Naive thymus-derived CD8-positive, alpha-beta T cell (primary cell): ENCODE results near the gene NFILZ. TPM values are rescaled to one million over a fixed set of nuclear protein-coding genes. Genes with fewer than 3 reads are reported as not detected.

Experiments
- ATAC-seq, 2 donors: fragments of 150-1000 bp; cut with Tn5 transposase in 1 of 2; sonication (Bioruptor Pico), chemical (Tn5 transposase) in 1 of 2; 1 replicate in 1 of 2; 2 replicates in 1 of 2; pipeline ENCODE4 v1.10.0; 2021; ENCODE audit warnings: mild to moderate bottlenecking in 2 of 2, moderate library complexity in 2 of 2
- POLR2A ChIA-PET: fragments of 350-600 bp; sonication (Branson Sonifier 250); formaldehyde crosslinking; loops from one replicate; lab custom pipeline; 2021; ENCODE audit warnings: antibody characterized with exemption; lab: Charles Lee
- DNase-seq, 10 donors: peaks; one replicate each; pipeline versions ENCODE4 v3.0.0 to v3.0.0-alpha.2; 2020 to 2022
- H3K27ac Mint-ChIP-seq, 10 donors: one replicate each; pipeline ENCODE4 v1.8.0; 2020 to 2022; ENCODE audit warnings: mild to moderate bottlenecking in 10 of 10, mixed read lengths in 10 of 10, moderate library complexity in 4 of 10, inconsistent platforms in 1 of 10
- H3K27me3 Mint-ChIP-seq, 5 donors: one replicate each; pipeline ENCODE4 v1.8.0; 2021 to 2022; ENCODE audit warnings: mixed read lengths in 5 of 5
- H3K36me3 Mint-ChIP-seq, 3 donors: one replicate each; pipeline ENCODE4 v1.8.0; 2020 to 2022; ENCODE audit warnings: mixed read lengths in 3 of 3, mild to moderate bottlenecking in 2 of 3, inconsistent platforms in 1 of 3
- H3K4me1 Mint-ChIP-seq, 4 donors: one replicate each; pipeline ENCODE4 v1.8.0; 2021 to 2022; ENCODE audit warnings: mixed read lengths in 4 of 4
- H3K4me3 Mint-ChIP-seq, 10 donors: one replicate each; pipeline ENCODE4 v1.8.0; 2020 to 2022; ENCODE audit warnings: mild to moderate bottlenecking in 10 of 10, mixed read lengths in 10 of 10, moderate library complexity in 6 of 10, inconsistent platforms in 1 of 10
- H3K9me3 Mint-ChIP-seq, 9 donors: one replicate each; pipeline ENCODE4 v1.8.0; 2020 to 2022; ENCODE audit warnings: mixed read lengths in 9 of 9, mild to moderate bottlenecking in 3 of 9, inconsistent platforms in 1 of 9, moderate library complexity in 1 of 9
- polyA plus RNA-seq, 3 donors: library from polyadenylated mRNA; unstranded; fragments of 300-500 nt; fragmentation: Illumina TruSeq; gene quantifications; one replicate each; pipeline ENCODE4 v1.2.3, GENCODE V29; 2021
- total RNA-seq, 8 experiments: library from RNA in 2 of 8; stranded (reverse) in 2 of 8; gene quantifications; one replicate each; pipeline ENCODE4 v1.2.3 and lab custom pipeline; 2021 to 2026

Gene NFILZ
- total and polyA plus RNA-seq, 5 experiments from 2014 or later, result not detected

- no peaks in the 10 kb centered on the region for H3K9me3 Mint-ChIP-seq
- H3K27ac Mint-ChIP-seq, result peak overlapping the region in 1 of 10 donors; percentile 41
- POLR2A ChIA-PET, result interaction anchor here (0.6 kb wide), 2 partner anchors 12 to 28 kb away, joined by 3 to 8 read pairs; no protein-coding TSS in a partner anchor
- H3K36me3 Mint-ChIP-seq, result no peaks in the 10 kb centered on the region
- ATAC-seq (no peak), DNase-seq (no peak)
- no peak overlapping the region for H3K4me3 Mint-ChIP-seq
- H3K27me3 Mint-ChIP-seq, result peaks cover 1 to 9% (median 6%) of the 10 kb centered on the region in 5 donors
- H3K4me1 Mint-ChIP-seq, result peaks cover 3 to 14% (median 6%) of the 10 kb centered on the region in 4 donors
These were observed 13.6 kb downstream of the NFILZ start for GRCh38 chr19:8643860-8644653.

GRCh38 chr19:8648240-8648639 lies 17.8 kb downstream of the NFILZ start:
- no peak overlapping the region for H3K4me3 Mint-ChIP-seq
- H3K4me1 Mint-ChIP-seq, result peaks cover 0 to 14% (median 7%) of the 10 kb centered on the region in 4 donors
- POLR2A ChIA-PET, result no interaction called here
- no peak for ATAC-seq
- H3K9me3 Mint-ChIP-seq, result no peaks in the 10 kb centered on the region
- H3K27ac Mint-ChIP-seq, result no peak overlapping the region
- DNase-seq, result no peak
- no peaks in the 10 kb centered on the region for H3K36me3 Mint-ChIP-seq
- peaks cover 0 to 9% (median 3%) of the 10 kb centered on the region in 5 donors for H3K27me3 Mint-ChIP-seq

GRCh38 chr19:8654591-8655339 lies 24.3 kb downstream of the NFILZ start:
- peak overlapping the region; percentile 54 to 77 (median 67) for H3K4me3 Mint-ChIP-seq
- H3K27ac Mint-ChIP-seq, result peak overlapping the region in 4 of 10 donors; percentile 48 to 71 (median 64)
- H3K4me1 Mint-ChIP-seq, result peaks cover 19 to 34% (median 25%) of the 10 kb centered on the region in 4 donors

GRCh38 chr19:8655340-8655709 lies 24.9 kb downstream of the NFILZ start:
- no peaks in the 10 kb centered on the region for H3K9me3 Mint-ChIP-seq

More at GRCh38 chr19:8654591-8655339, 24.3 kb downstream of the NFILZ start:
- H3K9me3 Mint-ChIP-seq, result no peaks in the 10 kb centered on the region
- H3K27me3 Mint-ChIP-seq, result no peaks in the 10 kb centered on the region
- peak; percentile 77 to 81 for ATAC-seq
- peak; percentile 42 to 77 (median 70) for DNase-seq
- POLR2A ChIA-PET, result interaction anchor here (0.7 kb wide), 1 partner anchor 8 kb away, joined by 3 read pairs; no protein-coding TSS in a partner anchor
- no peaks in the 10 kb centered on the region for H3K36me3 Mint-ChIP-seq

GRCh38 chr19:8657869-8658268 lies 27.4 kb downstream of the NFILZ start:
- Mint-ChIP-seq H3K36me3 (no peaks in the 10 kb centered on the region), H3K27ac (peak overlapping the region in 2 of 10 donors; percentile 44 to 46), H3K4me1 (peaks cover 19 to 32% (median 26%) of the 10 kb centered on the region in 4 donors), H3K4me3 (no peak overlapping the region), H3K9me3 (no peaks in the 10 kb centered on the region), H3K27me3 (no peaks in the 10 kb centered on the region)
- no peak for ATAC-seq
- POLR2A ChIA-PET, result no interaction called here
- no peak for DNase-seq

More at GRCh38 chr19:8655340-8655709, 24.9 kb downstream of the NFILZ start:
- Mint-ChIP-seq H3K4me1 (peaks cover 19 to 29% (median 23%) of the 10 kb centered on the region in 4 donors), H3K27ac (peak overlapping the region in 3 of 10 donors; percentile 35 to 73 (median 48)), H3K36me3 (no peaks in the 10 kb centered on the region), H3K27me3 (no peaks in the 10 kb centered on the region), H3K4me3 (peak overlapping the region in 9 of 10 donors; percentile 39 to 77 (median 63))
- DNase-seq, result peak in 8 of 10 donors; percentile 17 to 66 (median 38)
- peak; percentile 78 to 79 for ATAC-seq
- POLR2A ChIA-PET, result interaction anchor here (0.7 kb wide), 1 partner anchor 8 kb away, joined by 3 read pairs; no protein-coding TSS in a partner anchor

- H3K4me3 Mint-ChIP-seq, result no peak overlapping the region
- peaks cover 22 to 44% (median 37%) of the 10 kb centered on the region in 4 donors for H3K4me1 Mint-ChIP-seq
- H3K9me3 Mint-ChIP-seq, result no peaks in the 10 kb centered on the region
- POLR2A ChIA-PET, result interaction anchor here (0.5 kb wide), 1 partner anchor 18 kb away, joined by 3 read pairs; no protein-coding TSS in a partner anchor
- peak overlapping the region in 1 of 10 donors; percentile 31 for H3K27ac Mint-ChIP-seq
- ATAC-seq (no peak), DNase-seq (no peak)
- H3K36me3 Mint-ChIP-seq, result peaks cover 0 to 2% (median 0%) of the 10 kb centered on the region in 3 donors
- no peaks in the 10 kb centered on the region for H3K27me3 Mint-ChIP-seq
These were observed 29.5 kb downstream of the NFILZ start for GRCh38 chr19:8659905-8660304.

- Mint-ChIP-seq H3K4me1 (peaks cover 22 to 48% (median 42%) of the 10 kb centered on the region in 4 donors), H3K4me3 (peak overlapping the region in 3 of 10 donors; percentile 12 to 56 (median 29)), H3K27me3 (no peaks in the 10 kb centered on the region), H3K36me3 (peaks cover 0 to 2% (median 0%) of the 10 kb centered on the region in 3 donors), H3K27ac (peak overlapping the region in 6 of 10 donors; percentile 24 to 72 (median 47)), H3K9me3 (no peaks in the 10 kb centered on the region)
- DNase-seq (no peak), ATAC-seq (no peak)
- POLR2A ChIA-PET, result no interaction called here
These were observed 31.8 kb downstream of the NFILZ start for GRCh38 chr19:8662263-8662662.

- POLR2A ChIA-PET, result no interaction called here
- Mint-ChIP-seq H3K27ac (peak overlapping the region in 7 of 10 donors; percentile 29 to 86 (median 69)), H3K27me3 (no peaks in the 10 kb centered on the region), H3K4me3 (peak overlapping the region; percentile 38 to 76 (median 58)), H3K9me3 (peaks cover 0 to 2% (median 0%) of the 10 kb centered on the region in 9 donors), H3K4me1 (peaks cover 21 to 51% (median 42%) of the 10 kb centered on the region in 4 donors), H3K36me3 (peaks cover 0 to 2% (median 0%) of the 10 kb centered on the region in 3 donors)
- ATAC-seq (peak; percentile 37 to 62), DNase-seq (peak in 6 of 10 donors; percentile 17 to 69 (median 23))
These were observed 33.7 kb downstream of the NFILZ start for GRCh38 chr19:8663920-8664670.

- no peak for ATAC-seq
- Mint-ChIP-seq H3K27ac (peak overlapping the region in 5 of 10 donors; percentile 48 to 86 (median 69)), H3K4me1 (peaks cover 18 to 54% (median 45%) of the 10 kb centered on the region in 4 donors), H3K36me3 (peaks cover 0 to 2% (median 0%) of the 10 kb centered on the region in 3 donors), H3K9me3 (peaks cover 0 to 2% (median 0%) of the 10 kb centered on the region in 9 donors), H3K27me3 (no peaks in the 10 kb centered on the region), H3K4me3 (peak overlapping the region in 9 of 10 donors; percentile 2 to 71 (median 36))
- no peak for DNase-seq
- POLR2A ChIA-PET, result no interaction called here
These were observed 34.2 kb downstream of the NFILZ start for GRCh38 chr19:8664671-8665057.

- ATAC-seq, result peak in 1 of 2 donors; percentile 42
- POLR2A ChIA-PET, result interaction anchor here (0.6 kb wide), 1 partner anchor 65 kb away, joined by 4 read pairs; no protein-coding TSS in a partner anchor
These were observed 35.2 kb downstream of the NFILZ start for GRCh38 chr19:8665468-8666213.

More at GRCh38 chr19:8665468-8666213, 35.2 kb downstream of the NFILZ start:
- Mint-ChIP-seq H3K27me3 (no peaks in the 10 kb centered on the region), H3K4me1 (peaks cover 18 to 63% (median 46%) of the 10 kb centered on the region in 4 donors), H3K27ac (peak overlapping the region in 9 of 10 donors; percentile 32 to 95 (median 71)), H3K4me3 (peak overlapping the region in 9 of 10 donors; percentile 9 to 80 (median 52)), H3K9me3 (peaks cover 0 to 2% (median 0%) of the 10 kb centered on the region in 9 donors), H3K36me3 (peaks cover 0 to 2% (median 0%) of the 10 kb centered on the region in 3 donors)
- DNase-seq, result peak in 1 of 10 donors; percentile 14
